Measurements from ENCODE around the gene ANKRD40CL.
A peak's percentile ranks its signal among the peaks of the same experiment; 100 is the strongest.

The ANKRD40CL gene

GRCh38 chr17:50765454-50766221 lies 1.7 kb downstream of the ANKRD40CL start:
- Histone ChIP-seq H3K9ac (ENCODE audit: low read depth in 1 of 2, low read length in 2 of 2) (peak overlapping the region; percentile 82 to 92), H3K27ac (ENCODE audit: low read depth, low read length) (peak overlapping the region; percentile 64), H3K27me3 (ENCODE audit: control insufficient read depth in 1 of 2, insufficient read depth in 2 of 2, low read length in 2 of 2) (no peaks in the 10 kb centered on the region), H3K4me3 (ENCODE audit: low read depth in 1 of 2, low read length in 2 of 2) (peak overlapping the region; percentile 69 to 73), H3K4me1 (ENCODE audit: control insufficient read depth in 1 of 2, insufficient read depth in 2 of 2, low read length in 2 of 2) (peaks cover 34 to 38% of the 10 kb centered on the region in 2 donors), H3K9me3 (ENCODE audit: control insufficient read depth in 1 of 2, low read length in 2 of 2) (no peaks in the 10 kb centered on the region), H3K36me3 (ENCODE audit: control insufficient read depth in 1 of 2, insufficient read depth in 2 of 2, low read length in 2 of 2) (peaks cover 4 to 12% of the 10 kb centered on the region in 2 donors)

- H3K36me3 ChIP-seq (ENCODE audit: control insufficient read depth in 1 of 2, insufficient read depth in 2 of 2, low read length in 2 of 2) = peaks cover 4 to 12% of the 10 kb centered on the region in 2 donors
- peaks cover 34 to 38% of the 10 kb centered on the region in 2 donors for H3K4me1 ChIP-seq (ENCODE audit: control insufficient read depth in 1 of 2, insufficient read depth in 2 of 2, low read length in 2 of 2)
- H3K9ac ChIP-seq (ENCODE audit: low read depth in 1 of 2, low read length in 2 of 2) = peak overlapping the region in 1 of 2 donors; percentile 30
- no peaks in the 10 kb centered on the region for H3K9me3 ChIP-seq (ENCODE audit: control insufficient read depth in 1 of 2, low read length in 2 of 2)
- H3K27ac ChIP-seq (ENCODE audit: low read depth, low read length) = no peak overlapping the region
- H3K27me3 ChIP-seq (ENCODE audit: control insufficient read depth in 1 of 2, insufficient read depth in 2 of 2, low read length in 2 of 2) = no peaks in the 10 kb centered on the region
- H3K4me3 ChIP-seq (ENCODE audit: low read depth in 1 of 2, low read length in 2 of 2) = peak overlapping the region; percentile 29 to 39
Observed at GRCh38 chr17:50764734-50765149, 2.6 kb downstream of the ANKRD40CL start.

- no peaks in the 10 kb centered on the region for H3K9me3 ChIP-seq (ENCODE audit: control insufficient read depth in 1 of 2, low read length in 2 of 2)
- peak overlapping the region; percentile 14 to 49 for H3K4me3 ChIP-seq (ENCODE audit: low read depth in 1 of 2, low read length in 2 of 2)
- H3K27me3 ChIP-seq (ENCODE audit: control insufficient read depth in 1 of 2, insufficient read depth in 2 of 2, low read length in 2 of 2) = no peaks in the 10 kb centered on the region
- H3K4me1 ChIP-seq (ENCODE audit: control insufficient read depth in 1 of 2, insufficient read depth in 2 of 2, low read length in 2 of 2) = peaks cover 34 to 38% of the 10 kb centered on the region in 2 donors
- peak overlapping the region in 1 of 2 donors; percentile 30 for H3K9ac ChIP-seq (ENCODE audit: low read depth in 1 of 2, low read length in 2 of 2)
- no peak overlapping the region for H3K27ac ChIP-seq (ENCODE audit: low read depth, low read length)
- H3K36me3 ChIP-seq (ENCODE audit: control insufficient read depth in 1 of 2, insufficient read depth in 2 of 2, low read length in 2 of 2) = peaks cover 4 to 15% of the 10 kb centered on the region in 2 donors
Observed at GRCh38 chr17:50763716-50764475, 3.4 kb downstream of the ANKRD40CL start.

- Histone ChIP-seq H3K36me3 (ENCODE audit: control insufficient read depth in 1 of 2, insufficient read depth in 2 of 2, low read length in 2 of 2) (peaks cover 4 to 16% of the 10 kb centered on the region in 2 donors), H3K4me3 (ENCODE audit: low read depth in 1 of 2, low read length in 2 of 2) (no peak overlapping the region), H3K9ac (ENCODE audit: low read depth in 1 of 2, low read length in 2 of 2) (no peak overlapping the region), H3K27me3 (ENCODE audit: control insufficient read depth in 1 of 2, insufficient read depth in 2 of 2, low read length in 2 of 2) (no peaks in the 10 kb centered on the region), H3K4me1 (ENCODE audit: control insufficient read depth in 1 of 2, insufficient read depth in 2 of 2, low read length in 2 of 2) (peaks cover 32 to 36% of the 10 kb centered on the region in 2 donors), H3K27ac (ENCODE audit: low read depth, low read length) (no peak overlapping the region), H3K9me3 (ENCODE audit: control insufficient read depth in 1 of 2, low read length in 2 of 2) (no peaks in the 10 kb centered on the region)
Observed at GRCh38 chr17:50762177-50762576, 5.1 kb downstream of the ANKRD40CL start.

GRCh38 chr17:50758989-50759544 lies 8.3 kb downstream of the ANKRD40CL start:
- peaks cover 10 to 20% of the 10 kb centered on the region in 2 donors for H3K4me1 ChIP-seq (ENCODE audit: control insufficient read depth in 1 of 2, insufficient read depth in 2 of 2, low read length in 2 of 2)
- no peaks in the 10 kb centered on the region for H3K9me3 ChIP-seq (ENCODE audit: control insufficient read depth in 1 of 2, low read length in 2 of 2)
- H3K9ac ChIP-seq (ENCODE audit: low read depth in 1 of 2, low read length in 2 of 2) = no peak overlapping the region
- H3K4me3 ChIP-seq (ENCODE audit: low read depth in 1 of 2, low read length in 2 of 2) = no peak overlapping the region
- H3K27ac ChIP-seq (ENCODE audit: low read depth, low read length) = no peak overlapping the region
- H3K36me3 ChIP-seq (ENCODE audit: control insufficient read depth in 1 of 2, insufficient read depth in 2 of 2, low read length in 2 of 2) = peaks cover 13 to 25% of the 10 kb centered on the region in 2 donors
- no peaks in the 10 kb centered on the region for H3K27me3 ChIP-seq (ENCODE audit: control insufficient read depth in 1 of 2, insufficient read depth in 2 of 2, low read length in 2 of 2)

GRCh38 chr17:50758524-50758923 lies 8.8 kb downstream of the ANKRD40CL start:
- Histone ChIP-seq H3K9ac (ENCODE audit: low read depth in 1 of 2, low read length in 2 of 2) (no peak overlapping the region), H3K36me3 (ENCODE audit: control insufficient read depth in 1 of 2, insufficient read depth in 2 of 2, low read length in 2 of 2) (peaks cover 13 to 31% of the 10 kb centered on the region in 2 donors), H3K9me3 (ENCODE audit: control insufficient read depth in 1 of 2, low read length in 2 of 2) (no peaks in the 10 kb centered on the region), H3K4me1 (ENCODE audit: control insufficient read depth in 1 of 2, insufficient read depth in 2 of 2, low read length in 2 of 2) (peaks cover 4 to 15% of the 10 kb centered on the region in 2 donors), H3K27ac (ENCODE audit: low read depth, low read length) (no peak overlapping the region), H3K27me3 (ENCODE audit: control insufficient read depth in 1 of 2, insufficient read depth in 2 of 2, low read length in 2 of 2) (no peaks in the 10 kb centered on the region), H3K4me3 (ENCODE audit: low read depth in 1 of 2, low read length in 2 of 2) (no peak overlapping the region)

GRCh38 chr17:50754521-50754920 lies 12.8 kb downstream of the ANKRD40CL start:
- H3K36me3 ChIP-seq (ENCODE audit: control insufficient read depth in 1 of 2, insufficient read depth in 2 of 2, low read length in 2 of 2) = peaks cover 36 to 55% of the 10 kb centered on the region in 2 donors
- H3K4me1 ChIP-seq (ENCODE audit: control insufficient read depth in 1 of 2, insufficient read depth in 2 of 2, low read length in 2 of 2) = peaks cover 4 to 10% of the 10 kb centered on the region in 2 donors
- no peak overlapping the region for H3K9ac ChIP-seq (ENCODE audit: low read depth in 1 of 2, low read length in 2 of 2)
- no peak overlapping the region for H3K27ac ChIP-seq (ENCODE audit: low read depth, low read length)
- no peak overlapping the region for H3K4me3 ChIP-seq (ENCODE audit: low read depth in 1 of 2, low read length in 2 of 2)
- no peaks in the 10 kb centered on the region for H3K9me3 ChIP-seq (ENCODE audit: control insufficient read depth in 1 of 2, low read length in 2 of 2)
- H3K27me3 ChIP-seq (ENCODE audit: control insufficient read depth in 1 of 2, insufficient read depth in 2 of 2, low read length in 2 of 2) = no peaks in the 10 kb centered on the region

GRCh38 chr17:50749245-50749644 lies 18.1 kb downstream of the ANKRD40CL start:
- no peak overlapping the region for H3K4me3 ChIP-seq (ENCODE audit: low read depth in 1 of 2, low read length in 2 of 2)
- H3K9ac ChIP-seq (ENCODE audit: low read depth in 1 of 2, low read length in 2 of 2) = no peak overlapping the region
- H3K36me3 ChIP-seq (ENCODE audit: control insufficient read depth in 1 of 2, insufficient read depth in 2 of 2, low read length in 2 of 2) = peaks cover 48 to 93% of the 10 kb centered on the region in 2 donors
- peaks cover 0 to 21% of the 10 kb centered on the region in 2 donors for H3K4me1 ChIP-seq (ENCODE audit: control insufficient read depth in 1 of 2, insufficient read depth in 2 of 2, low read length in 2 of 2)
- no peak overlapping the region for H3K27ac ChIP-seq (ENCODE audit: low read depth, low read length)
- no peaks in the 10 kb centered on the region for H3K9me3 ChIP-seq (ENCODE audit: control insufficient read depth in 1 of 2, low read length in 2 of 2)
- no peaks in the 10 kb centered on the region for H3K27me3 ChIP-seq (ENCODE audit: control insufficient read depth in 1 of 2, insufficient read depth in 2 of 2, low read length in 2 of 2)

GRCh38 chr17:50745631-50746030 lies 21.7 kb downstream of the ANKRD40CL start:
- Histone ChIP-seq H3K36me3 (ENCODE audit: control insufficient read depth in 1 of 2, insufficient read depth in 2 of 2, low read length in 2 of 2) (peaks cover 55 to 91% of the 10 kb centered on the region in 2 donors), H3K27me3 (ENCODE audit: control insufficient read depth in 1 of 2, insufficient read depth in 2 of 2, low read length in 2 of 2) (no peaks in the 10 kb centered on the region), H3K4me3 (ENCODE audit: low read depth in 1 of 2, low read length in 2 of 2) (no peak overlapping the region), H3K9ac (ENCODE audit: low read depth in 1 of 2, low read length in 2 of 2) (no peak overlapping the region), H3K4me1 (ENCODE audit: control insufficient read depth in 1 of 2, insufficient read depth in 2 of 2, low read length in 2 of 2) (peaks cover 0 to 21% of the 10 kb centered on the region in 2 donors), H3K27ac (ENCODE audit: low read depth, low read length) (no peak overlapping the region), H3K9me3 (ENCODE audit: control insufficient read depth in 1 of 2, low read length in 2 of 2) (no peaks in the 10 kb centered on the region)

- Histone ChIP-seq H3K4me1 (ENCODE audit: control insufficient read depth in 1 of 2, insufficient read depth in 2 of 2, low read length in 2 of 2) (no peaks in the 10 kb centered on the region), H3K36me3 (ENCODE audit: control insufficient read depth in 1 of 2, insufficient read depth in 2 of 2, low read length in 2 of 2) (peaks cover 47 to 55% of the 10 kb centered on the region in 2 donors), H3K27me3 (ENCODE audit: control insufficient read depth in 1 of 2, insufficient read depth in 2 of 2, low read length in 2 of 2) (no peaks in the 10 kb centered on the region), H3K9ac (ENCODE audit: low read depth in 1 of 2, low read length in 2 of 2) (no peak overlapping the region), H3K9me3 (ENCODE audit: control insufficient read depth in 1 of 2, low read length in 2 of 2) (no peaks in the 10 kb centered on the region), H3K27ac (ENCODE audit: low read depth, low read length) (no peak overlapping the region), H3K4me3 (ENCODE audit: low read depth in 1 of 2, low read length in 2 of 2) (no peak overlapping the region)
Observed at GRCh38 chr17:50739098-50739497, 28.2 kb downstream of the ANKRD40CL start.

Data from duodenal mucosa (tissue), 2 donors.